Endothelial cell (in vitro differentiated cells): ENCODE results near the gene CHD6. TPM values are rescaled to one million over a fixed set of nuclear protein-coding genes. Genes with fewer than 3 reads are reported as not detected.

Source experiments
- DNase-seq: peaks from one replicate; pipeline ENCODE4 v3.0.0; 2021; ENCODE audit warnings: low spot score
- H3K27ac Mint-ChIP-seq: one replicate; pipeline ENCODE4 v1.8.0; 2021; ENCODE audit warnings: mixed read lengths, inconsistent platforms; ENCODE audit not compliant: unreplicated experiment
- H3K27me3 Mint-ChIP-seq: one replicate; pipeline ENCODE4 v1.8.0; 2021; ENCODE audit warnings: mild to moderate bottlenecking, moderate library complexity, mixed read lengths, inconsistent platforms; ENCODE audit not compliant: unreplicated experiment
- H3K36me3 Mint-ChIP-seq: one replicate; pipeline ENCODE4 v1.8.0; 2021; ENCODE audit warnings: mild to moderate bottlenecking, low read depth, mixed read lengths, inconsistent platforms; ENCODE audit not compliant: unreplicated experiment
- H3K4me1 Mint-ChIP-seq: one replicate; pipeline ENCODE4 v1.8.0; 2021; ENCODE audit warnings: mild to moderate bottlenecking, mixed read lengths, inconsistent platforms; ENCODE audit not compliant: unreplicated experiment
- H3K4me3 Mint-ChIP-seq: one replicate; pipeline ENCODE4 v1.8.0; 2021; ENCODE audit warnings: mild to moderate bottlenecking, mixed read lengths, inconsistent platforms; ENCODE audit not compliant: unreplicated experiment
- H3K9me3 Mint-ChIP-seq: one replicate; pipeline ENCODE4 v1.8.0; 2021; ENCODE audit warnings: mixed read lengths, inconsistent platforms; ENCODE audit not compliant: unreplicated experiment
- CTCF ChIP-seq: fragments of 200-600 bp; sonication (generic); IDR thresholded peaks from one replicate; pipeline ENCODE4 v1.5.0; 2021; ENCODE audit warnings: antibody characterized with exemption; ENCODE audit not compliant: unreplicated experiment
- total RNA-seq: library from RNA; stranded (reverse); fragmentation: NEBNext Ultra II Directional; extraction: Animal tissue kit (Norgen Biotek cat#: 25700); gene quantifications from one replicate; pipeline ENCODE4 v1.2.1, GENCODE V29; 2021; ENCODE audit not compliant: unreplicated experiment

The CHD6 gene
- total RNA-seq, 1 donor from 2014 or later: 71.8 TPM

- Mint-ChIP-seq H3K27ac (no peak overlapping the region), H3K36me3 (peaks cover 7% of the 10 kb centered on the region)
These were observed 219.8 kb downstream of the CHD6 start for GRCh38 chr20:41398408-41398807.

GRCh38 chr20:41395667-41396664 lies 222.2 kb downstream of the CHD6 start:
- Mint-ChIP-seq H3K27ac (no peak overlapping the region), H3K36me3 (peaks cover 3% of the 10 kb centered on the region)
- DNase-seq: no peak

More at GRCh38 chr20:41398408-41398807, 219.8 kb downstream of the CHD6 start:
- peaks cover 10% of the 10 kb centered on the region for H3K27me3 Mint-ChIP-seq
- no peak for DNase-seq
- TF ChIP-seq CTCF: no peak
- no peak overlapping the region for H3K4me3 Mint-ChIP-seq
- H3K9me3 Mint-ChIP-seq: no peaks in the 10 kb centered on the region
- peaks cover 13% of the 10 kb centered on the region for H3K4me1 Mint-ChIP-seq

GRCh38 chr20:41394931-41395666 lies 223.1 kb downstream of the CHD6 start:
- TF ChIP-seq CTCF: no peak
- H3K4me3 Mint-ChIP-seq: no peak overlapping the region
- H3K36me3 Mint-ChIP-seq: peaks cover 1% of the 10 kb centered on the region
- no peak overlapping the region for H3K27ac Mint-ChIP-seq
- H3K4me1 Mint-ChIP-seq: peaks cover 10% of the 10 kb centered on the region
- DNase-seq: no peak
- H3K27me3 Mint-ChIP-seq: peaks cover 9% of the 10 kb centered on the region
- no peaks in the 10 kb centered on the region for H3K9me3 Mint-ChIP-seq

More at GRCh38 chr20:41395667-41396664, 222.2 kb downstream of the CHD6 start:
- H3K27me3 Mint-ChIP-seq: peaks cover 10% of the 10 kb centered on the region
- H3K9me3 Mint-ChIP-seq: no peaks in the 10 kb centered on the region
- no peak overlapping the region for H3K4me3 Mint-ChIP-seq
- H3K4me1 Mint-ChIP-seq: peaks cover 13% of the 10 kb centered on the region
- TF ChIP-seq CTCF: no peak

GRCh38 chr20:41394081-41394480 lies 224.1 kb downstream of the CHD6 start:
- no peaks in the 10 kb centered on the region for H3K36me3 Mint-ChIP-seq
- H3K4me3 Mint-ChIP-seq: no peak overlapping the region
- TF ChIP-seq CTCF: no peak
- no peak overlapping the region for H3K27ac Mint-ChIP-seq
- H3K4me1 Mint-ChIP-seq: peaks cover 4% of the 10 kb centered on the region
- H3K9me3 Mint-ChIP-seq: no peaks in the 10 kb centered on the region
- no peak for DNase-seq
- H3K27me3 Mint-ChIP-seq: peaks cover 9% of the 10 kb centered on the region

- no peak overlapping the region for H3K4me3 Mint-ChIP-seq
- no peaks in the 10 kb centered on the region for H3K36me3 Mint-ChIP-seq
- TF ChIP-seq CTCF: no peak
- DNase-seq: no peak
- peaks cover 4% of the 10 kb centered on the region for H3K4me1 Mint-ChIP-seq
- H3K27ac Mint-ChIP-seq: no peak overlapping the region
- H3K9me3 Mint-ChIP-seq: no peaks in the 10 kb centered on the region
- H3K27me3 Mint-ChIP-seq: peaks cover 9% of the 10 kb centered on the region
These were observed 224.5 kb downstream of the CHD6 start for GRCh38 chr20:41393705-41394066.
